Panc1 (cell line): ENCODE measurements around the gene CELA2B. TPM values are rescaled to one million over a fixed set of nuclear protein-coding genes. Genes with fewer than 3 reads are reported as not detected.

Source experiments
- ATAC-seq: fragments of 200-7000 bp; cut with Tn5 transposase; 2 replicates; pipeline ENCODE4 v1.9.1; 2020; ENCODE audit warnings: mild to moderate bottlenecking, moderate library complexity
- Bru-seq: library from RNA; stranded (reverse); fragments of 400-500 nt; gene quantifications from one replicate; lab custom pipeline; 2021; lab: Mats Ljungman, UMichigan
- BruChase-seq, 2 experiments: library from RNA; stranded (reverse); fragments of 400-500 nt; gene quantifications; one replicate each; lab custom pipeline; 2021; lab: Mats Ljungman, UMichigan
- BruUV-seq: library from RNA; stranded (reverse); fragments of 400-500 nt; replicated peaks from 2 replicates; lab custom pipeline; 2021; lab: Mats Ljungman, UMichigan
- CTCF ChIA-PET: fragments of 300-600 bp; sonication (Branson Sonifier 250); formaldehyde crosslinking; loops from one replicate; lab custom pipeline; 2022; ENCODE audit warnings: antibody characterized with exemption; lab: Charles Lee
- POLR2A ChIA-PET: fragments of 300-600 bp; sonication (Branson Sonifier 250); formaldehyde crosslinking; loops from one replicate; lab custom pipeline; 2022; ENCODE audit warnings: antibody characterized with exemption; lab: Charles Lee
- DNase-seq: peaks from one replicate; pipeline ENCODE4 v3.0.0-alpha.2; 2010; ENCODE audit warnings: low read depth, low spot score
- H3K27ac ChIP-seq: 2 replicates; pipeline ENCODE4 v1.5.1; 2011; ENCODE audit warnings: mild to moderate bottlenecking, low read length, inconsistent platforms
- H3K27me3 ChIP-seq: fragments of 200-500 bp; sonication (Bioruptor generic); 2 replicates; pipeline ENCODE4 v1.6.0; 2014; ENCODE audit warnings: low read length, inconsistent platforms; ENCODE audit not compliant: control insufficient read depth, insufficient read depth
- H3K36me3 ChIP-seq: fragments of 200-500 bp; sonication (Bioruptor generic); 2 replicates; pipeline ENCODE4 v1.5.1; 2014; ENCODE audit warnings: inconsistent platforms, mild to moderate bottlenecking, low read length, moderate library complexity; ENCODE audit not compliant: control insufficient read depth, insufficient read depth
- H3K4me1 ChIP-seq: 2 replicates; pipeline ENCODE4 v1.5.1; 2011; ENCODE audit warnings: inconsistent platforms, mild to moderate bottlenecking, low read length, moderate library complexity; ENCODE audit not compliant: control insufficient read depth, insufficient read depth
- H3K4me3 ChIP-seq, 2 experiments: 2 replicates each; pipeline ENCODE4 v1.5.1; 2011 to 2012; ENCODE audit warnings: low read depth in 2 of 2, low read length in 2 of 2, mild to moderate bottlenecking in 2 of 2, inconsistent platforms in 1 of 2, moderate library complexity in 1 of 2
- H3K9me3 ChIP-seq: fragments of 200-500 bp; sonication (Bioruptor generic); 2 replicates; pipeline ENCODE4 v1.5.1; 2014; ENCODE audit warnings: low read depth, mild to moderate bottlenecking, inconsistent platforms, low read length, moderate library complexity; ENCODE audit not compliant: control insufficient read depth, insufficient read depth
- POLR2AphosphoS5 ChIP-seq: IDR thresholded peaks from 2 replicates; pipeline ENCODE4 v1.6.1; 2012; ENCODE audit warnings: mild to moderate bottlenecking, low read depth, low read length, moderate library complexity
- SIN3A ChIP-seq: IDR thresholded peaks from 2 replicates; pipeline ENCODE4 v1.6.1; 2012; ENCODE audit warnings: low read depth, mild to moderate bottlenecking, low read length, moderate library complexity, borderline replicate concordance; ENCODE audit not compliant: insufficient read depth
- TCF7L2 ChIP-seq: IDR thresholded peaks from 2 replicates; pipeline ENCODE4 v1.6.1; 2011; ENCODE audit warnings: mild to moderate bottlenecking, low read depth, low read length, inconsistent platforms
- in situ Hi-C: cut with HindIII; loops from 2 replicates; pipeline ENCODE4 v1.10.0; 2016; ENCODE audit warnings: low sequenced_read_pairs, low pct_unique_long_range_greater_than_20kb
- intact Hi-C: fragments of 100-400 bp; cut with micrococcal nuclease; formaldehyde crosslinking; loops from one replicate; pipeline ENCODE4 v1.10.0; 2022; ENCODE audit not compliant: unreplicated experiment
- long read RNA-seq: library from polyadenylated mRNA; unstranded; transcript quantifications from one replicate; pipeline ENCODE4 v2.0.0, GENCODE V29; 2021; ENCODE audit not compliant: unreplicated experiment
- polyA plus RNA-seq: library from polyadenylated mRNA; unstranded; fragments of >200 nt; gene quantifications from one replicate; pipeline ENCODE4 v1.2.1, GENCODE V29; 2012; ENCODE audit warnings: missing spikeins; ENCODE audit not compliant: insufficient read length
- total RNA-seq: library from RNA; stranded (reverse); gene quantifications from one replicate; pipeline ENCODE4 v1.2.1, GENCODE V29; 2021; ENCODE audit not compliant: unreplicated experiment
- TF ChIP-seq, protein P1 (sequence below), 2 experiments: IDR thresholded peaks; 2 replicates each; pipeline ENCODE4 v1.6.1; 2011 to 2012; ENCODE audit warnings: low read depth in 2 of 2, control low read depth in 1 of 2, low read length in 1 of 2, mild to moderate bottlenecking in 1 of 2, moderate library complexity in 1 of 2; ENCODE audit not compliant: insufficient read depth in 1 of 2
- TF ChIP-seq, protein P2 (sequence below): fragments of 450-650 bp; IDR thresholded peaks from 2 replicates; pipeline ENCODE4 v1.5.1; 2017; ENCODE audit warnings: mild to moderate bottlenecking

CELA2B gene
- total RNA-seq (not detected), Bru-seq, nascent RNA (percentile 6 among the genes with signal in this experiment), BruChase-seq, experiment 1, labeled RNA remaining after a 2-hour chase (not detected), BruChase-seq, experiment 2, labeled RNA remaining after a 6-hour chase (percentile 8 among the genes with signal in this experiment)
- not detected for polyA plus RNA-seq
- long read RNA-seq = 0 reads

DNA sequence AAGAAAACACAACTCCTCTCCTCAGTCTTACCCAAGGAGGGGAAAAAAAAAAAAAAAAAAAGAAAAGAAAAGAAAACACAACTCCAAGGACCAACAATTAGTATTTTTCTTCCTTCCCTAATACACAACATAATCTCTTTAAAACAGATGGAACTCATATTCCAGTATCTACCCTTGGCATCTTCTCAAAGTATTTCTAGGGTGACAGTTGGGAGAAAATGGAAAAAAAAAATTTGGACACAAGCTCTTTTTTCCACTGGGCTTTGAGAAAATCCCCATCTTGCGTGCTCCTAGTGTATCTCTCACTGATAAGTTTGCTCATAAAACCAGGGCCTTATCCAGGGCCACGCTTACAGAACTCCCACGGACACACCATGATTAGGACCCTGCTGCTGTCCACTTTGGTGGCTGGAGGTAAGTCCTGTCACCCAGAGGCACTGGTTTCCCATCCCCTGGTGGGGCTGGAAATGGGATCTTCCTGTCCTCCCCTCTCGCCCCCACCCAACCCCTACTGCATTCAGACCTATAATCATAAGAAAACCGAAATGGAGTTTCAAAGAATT lies at the start of gene CELA2B:
TSS of gene CELA2B (plus strand) at position 353 of the 563 bp plus-strand sequence. CDS start at position 375, 22 bp downstream.
- no peak within 1 kb of the TSS for H3K27ac ChIP-seq
- H3K4me1 ChIP-seq = no peaks in the 10 kb centered on the region
- no peaks in the 10 kb centered on the region for H3K27me3 ChIP-seq
- no peak for DNase-seq
- intact Hi-C loops = no loop called here
- POLR2A ChIA-PET = no interaction called here
- TF ChIP-seq SIN3A (no peak), POLR2AphosphoS5 (no peak), TCF7L2 (no peak)
- TF ChIP-seq, protein P1, sequence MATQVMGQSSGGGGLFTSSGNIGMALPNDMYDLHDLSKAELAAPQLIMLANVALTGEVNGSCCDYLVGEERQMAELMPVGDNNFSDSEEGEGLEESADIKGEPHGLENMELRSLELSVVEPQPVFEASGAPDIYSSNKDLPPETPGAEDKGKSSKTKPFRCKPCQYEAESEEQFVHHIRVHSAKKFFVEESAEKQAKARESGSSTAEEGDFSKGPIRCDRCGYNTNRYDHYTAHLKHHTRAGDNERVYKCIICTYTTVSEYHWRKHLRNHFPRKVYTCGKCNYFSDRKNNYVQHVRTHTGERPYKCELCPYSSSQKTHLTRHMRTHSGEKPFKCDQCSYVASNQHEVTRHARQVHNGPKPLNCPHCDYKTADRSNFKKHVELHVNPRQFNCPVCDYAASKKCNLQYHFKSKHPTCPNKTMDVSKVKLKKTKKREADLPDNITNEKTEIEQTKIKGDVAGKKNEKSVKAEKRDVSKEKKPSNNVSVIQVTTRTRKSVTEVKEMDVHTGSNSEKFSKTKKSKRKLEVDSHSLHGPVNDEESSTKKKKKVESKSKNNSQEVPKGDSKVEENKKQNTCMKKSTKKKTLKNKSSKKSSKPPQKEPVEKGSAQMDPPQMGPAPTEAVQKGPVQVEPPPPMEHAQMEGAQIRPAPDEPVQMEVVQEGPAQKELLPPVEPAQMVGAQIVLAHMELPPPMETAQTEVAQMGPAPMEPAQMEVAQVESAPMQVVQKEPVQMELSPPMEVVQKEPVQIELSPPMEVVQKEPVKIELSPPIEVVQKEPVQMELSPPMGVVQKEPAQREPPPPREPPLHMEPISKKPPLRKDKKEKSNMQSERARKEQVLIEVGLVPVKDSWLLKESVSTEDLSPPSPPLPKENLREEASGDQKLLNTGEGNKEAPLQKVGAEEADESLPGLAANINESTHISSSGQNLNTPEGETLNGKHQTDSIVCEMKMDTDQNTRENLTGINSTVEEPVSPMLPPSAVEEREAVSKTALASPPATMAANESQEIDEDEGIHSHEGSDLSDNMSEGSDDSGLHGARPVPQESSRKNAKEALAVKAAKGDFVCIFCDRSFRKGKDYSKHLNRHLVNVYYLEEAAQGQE (IDR thresholded peaks at IDR 0.05; ENCODE audit: insufficient read depth in 1 of 2, low read depth in 2 of 2, low read length in 1 of 2) = no peak
- TF ChIP-seq, protein P2, sequence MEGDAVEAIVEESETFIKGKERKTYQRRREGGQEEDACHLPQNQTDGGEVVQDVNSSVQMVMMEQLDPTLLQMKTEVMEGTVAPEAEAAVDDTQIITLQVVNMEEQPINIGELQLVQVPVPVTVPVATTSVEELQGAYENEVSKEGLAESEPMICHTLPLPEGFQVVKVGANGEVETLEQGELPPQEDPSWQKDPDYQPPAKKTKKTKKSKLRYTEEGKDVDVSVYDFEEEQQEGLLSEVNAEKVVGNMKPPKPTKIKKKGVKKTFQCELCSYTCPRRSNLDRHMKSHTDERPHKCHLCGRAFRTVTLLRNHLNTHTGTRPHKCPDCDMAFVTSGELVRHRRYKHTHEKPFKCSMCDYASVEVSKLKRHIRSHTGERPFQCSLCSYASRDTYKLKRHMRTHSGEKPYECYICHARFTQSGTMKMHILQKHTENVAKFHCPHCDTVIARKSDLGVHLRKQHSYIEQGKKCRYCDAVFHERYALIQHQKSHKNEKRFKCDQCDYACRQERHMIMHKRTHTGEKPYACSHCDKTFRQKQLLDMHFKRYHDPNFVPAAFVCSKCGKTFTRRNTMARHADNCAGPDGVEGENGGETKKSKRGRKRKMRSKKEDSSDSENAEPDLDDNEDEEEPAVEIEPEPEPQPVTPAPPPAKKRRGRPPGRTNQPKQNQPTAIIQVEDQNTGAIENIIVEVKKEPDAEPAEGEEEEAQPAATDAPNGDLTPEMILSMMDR = no peak
- no peak within 1 kb of the TSS for H3K4me3 ChIP-seq
- in situ Hi-C loops = no loop called here
- no peaks in the 10 kb centered on the region for H3K9me3 ChIP-seq
- no TSS peak for BruUV-seq
- H3K36me3 ChIP-seq = no peaks in the 10 kb centered on the region
- no peak for ATAC-seq
- CTCF ChIA-PET = no interaction called here

DNA sequence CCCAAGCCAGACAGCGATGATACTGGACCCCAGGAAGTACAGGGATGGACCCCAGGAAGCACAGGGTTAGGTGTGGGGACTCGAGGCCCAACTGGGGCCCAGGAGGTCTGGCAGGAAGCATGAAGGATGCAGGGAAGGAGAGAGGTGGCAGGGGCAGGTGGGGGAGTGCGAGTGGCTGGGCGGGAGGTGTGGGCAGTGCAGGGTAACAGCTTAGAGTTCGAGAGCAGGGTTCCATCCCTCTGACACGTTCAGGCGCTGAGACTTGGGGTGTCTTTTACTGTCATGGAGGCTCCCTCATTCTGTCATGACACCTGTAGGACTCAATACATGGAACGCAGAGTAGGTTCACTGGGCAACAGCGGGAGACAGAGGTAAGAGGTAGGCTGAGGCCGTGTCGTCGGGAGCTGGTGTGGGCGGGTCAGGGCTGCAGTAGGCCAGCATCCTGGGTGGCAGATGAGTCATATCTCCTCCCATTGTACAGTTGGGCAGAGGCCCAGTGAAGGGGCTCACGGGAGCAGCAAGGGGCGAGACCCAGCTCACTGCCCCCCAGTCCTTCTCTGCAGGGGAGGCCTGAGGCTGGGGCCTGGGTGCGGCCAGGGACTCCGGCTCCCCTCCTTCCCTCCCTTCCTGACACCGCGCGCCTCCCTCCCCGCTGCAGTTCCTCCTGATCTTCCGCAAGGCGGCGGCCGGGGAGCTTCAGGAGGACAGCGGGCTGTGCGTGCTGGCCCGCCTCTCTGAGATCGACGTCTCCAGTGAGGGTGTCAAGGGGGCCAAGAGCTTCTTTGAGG lies 49.2 kb upstream of the CELA2B start:
- peak overlapping the region; percentile 55 for H3K27ac ChIP-seq
- CTCF ChIA-PET = interaction anchor here (1.0 kb wide), 1 partner anchor 103 kb away, joined by 4 read pairs; no protein-coding TSS in a partner anchor

More for the DNA sequence above, 49.2 kb upstream of the CELA2B start:
- POLR2A ChIA-PET = interaction anchor here (0.7 to 1.2 kb wide), 2 partner anchors 40 to 102 kb away, joined by 3 to 5 read pairs; no protein-coding TSS in a partner anchor
- intact Hi-C loops (no loop called here), in situ Hi-C loops (no loop called here)
- DNase-seq = no peak
- Histone ChIP-seq H3K27me3 (no peaks in the 10 kb centered on the region), H3K9me3 (no peaks in the 10 kb centered on the region), H3K36me3 (no peaks in the 10 kb centered on the region; the same call in 1 of the 2 replicates), H3K4me1 (peaks cover 24% of the 10 kb centered on the region), H3K4me3 (no peak overlapping the region)
- TF ChIP-seq, protein P1 (IDR thresholded peaks at IDR 0.05; ENCODE audit: insufficient read depth in 1 of 2, low read depth in 2 of 2, low read length in 1 of 2) = no peak
- TF ChIP-seq SIN3A (no peak), TCF7L2 (no peak), POLR2AphosphoS5 (no peak)
- TF ChIP-seq, protein P2 = no peak
- no TSS peak for BruUV-seq
- peak; percentile 73 for ATAC-seq
